GM12872 (cell line): ENCODE measurements around the gene DEAF1.

Experiments used
- CTCF ChIP-seq: IDR thresholded peaks from 3 replicates; pipeline ENCODE4 v1.5.1; 2011; ENCODE audit warnings: low read depth, mild to moderate bottlenecking, low read length, moderate library complexity; ENCODE audit not compliant: insufficient read depth

Gene DEAF1

GRCh38 chr11:694563-695287, at the start of gene DEAF1:
Gene DEAF1, minus strand, starts transcription at chr11:695222. Its CDS starts 175 bp downstream, at chr11:695047.
- no peak for TF ChIP-seq CTCF

- no peak for TF ChIP-seq CTCF
Observed at GRCh38 chr11:742571-743201, 47.7 kb upstream of the DEAF1 start.

- no peak for TF ChIP-seq CTCF
Observed at GRCh38 chr11:742156-742546, 47.1 kb upstream of the DEAF1 start.

- no peak for TF ChIP-seq CTCF
Observed at GRCh38 chr11:737366-737765, 42.3 kb upstream of the DEAF1 start.

GRCh38 chr11:733072-733471, 38.0 kb upstream of the DEAF1 start:
- no peak for TF ChIP-seq CTCF

- no peak for TF ChIP-seq CTCF
Observed at GRCh38 chr11:729492-730074, 34.6 kb upstream of the DEAF1 start.

- no peak for TF ChIP-seq CTCF
Observed at GRCh38 chr11:728901-729491, 34.0 kb upstream of the DEAF1 start.
